ENCODE data around the gene PRDX3.
"Not testable (repeated sequence)": the region's sequence is repeated elsewhere in the genome, so short reads cannot be mapped to it uniquely, and the experiment has no call there.

Gene PRDX3

GRCh38 chr10:119191881-119192280 is 13.3 kb upstream of the PRDX3 start:
- no peak for TF ChIP-seq CTCF (conservative IDR thresholded peaks at IDR 0.05)
- no peak overlapping the region for H3K27ac ChIP-seq

- no peak overlapping the region for H3K27ac ChIP-seq
- no peak for TF ChIP-seq CTCF (conservative IDR thresholded peaks at IDR 0.05)
These were observed 12.6 kb upstream of the PRDX3 start for GRCh38 chr10:119190954-119191785.

- H3K27ac ChIP-seq, result no peak overlapping the region
- TF ChIP-seq CTCF (conservative IDR thresholded peaks at IDR 0.05), result no peak
These were observed 11.7 kb upstream of the PRDX3 start for GRCh38 chr10:119190353-119190752.

GRCh38 chr10:119189811-119190282 is 11.2 kb upstream of the PRDX3 start:
- no peak for TF ChIP-seq CTCF (conservative IDR thresholded peaks at IDR 0.05)

GRCh38 chr10:119183664-119184412 is 5.2 kb upstream of the PRDX3 start:
- no peak for TF ChIP-seq CTCF (conservative IDR thresholded peaks at IDR 0.05)
- H3K27ac ChIP-seq, result no peak overlapping the region

More at GRCh38 chr10:119189811-119190282, 11.2 kb upstream of the PRDX3 start:
- no peak overlapping the region for H3K27ac ChIP-seq

GRCh38 chr10:119180850-119181400 is 2.3 kb upstream of the PRDX3 start:
- not testable (repeated sequence) for H3K27ac ChIP-seq

- TF ChIP-seq CTCF (conservative IDR thresholded peaks at IDR 0.05), result no peak
- peak overlapping the region; percentile 80 for H3K27ac ChIP-seq
These were observed 772 bp downstream of the PRDX3 start for GRCh38 chr10:119177708-119178371.

Data from VCaP (cell line).